GM12878 (cell line): ENCODE results near the gene ATP2C2.

Experiments
- EP300 ChIP-seq, 2 experiments: fragments of 150-350 bp in 1 of 2; IDR thresholded peaks; 2 replicates each; pipeline ENCODE4 v1.6.1; 2011 to 2012; ENCODE audit warnings: low read depth in 2 of 2, low read length in 2 of 2, borderline replicate concordance in 1 of 2, improper control_type of control experiment in 1 of 2, inconsistent platforms in 1 of 2; ENCODE audit not compliant: control insufficient read depth in 1 of 2
- HDAC2 ChIP-seq: fragments of 200-600 bp; sonication (generic); IDR thresholded peaks from 2 replicates; pipeline ENCODE4 v1.6.1; 2017
- HDGF ChIP-seq: fragments of 450-650 bp; IDR thresholded peaks from 2 replicates; pipeline ENCODE4 v1.6.1; 2016; ENCODE audit warnings: antibody characterized with exemption
- RAD51 ChIP-seq: fragments of 450-650 bp; IDR thresholded peaks from 2 replicates; pipeline ENCODE4 v1.6.1; 2016; ENCODE audit warnings: moderate library complexity, mild to moderate bottlenecking, inconsistent platforms
- RCOR1 ChIP-seq: conservative IDR thresholded peaks from 2 replicates; pipeline ENCODE4 v1.6.1; 2012; ENCODE audit warnings: low read depth, low read length, improper control_type of control experiment
- RFX5 ChIP-seq: IDR thresholded peaks from 2 replicates; pipeline ENCODE4 v1.6.1; 2011; ENCODE audit warnings: low read depth, low read length, improper control_type of control experiment
- STAT3 ChIP-seq: IDR thresholded peaks from 2 replicates; pipeline ENCODE4 v1.6.1; 2011; ENCODE audit warnings: low read depth, low read length, improper control_type of control experiment
- TARDBP ChIP-seq: IDR thresholded peaks from 2 replicates; pipeline ENCODE4 v1.6.1; 2016; ENCODE audit warnings: borderline replicate concordance
- TCF7 ChIP-seq: IDR thresholded peaks from 2 replicates; pipeline ENCODE4 v1.6.1; 2014; ENCODE audit warnings: antibody characterized with exemption, borderline replicate concordance
- TF ChIP-seq, protein P1 (sequence below): fragments of 450-650 bp; IDR thresholded peaks from 2 replicates; pipeline ENCODE4 v1.6.1; 2016; ENCODE audit warnings: mild to moderate bottlenecking, moderate library complexity, borderline replicate concordance
- TF ChIP-seq, protein P2 (sequence below), 3 experiments: IDR thresholded peaks in 2 of 3; conservative IDR thresholded peaks in 1 of 3; 2 replicates each; pipeline ENCODE4 v1.5.1; 2011; ENCODE audit warnings: low read depth in 3 of 3, low read length in 3 of 3, mild to moderate bottlenecking in 3 of 3, control low read depth in 2 of 3, moderate library complexity in 2 of 3, inconsistent platforms in 1 of 3, mixed read lengths in 1 of 3; ENCODE audit not compliant: control insufficient read depth in 2 of 3, insufficient read depth in 1 of 3; ENCODE audit errors: extremely low read depth in 1 of 3
- TF ChIP-seq, protein P3 (sequence below): IDR thresholded peaks from 2 replicates; pipeline ENCODE4 v1.6.1; 2012; ENCODE audit warnings: mild to moderate bottlenecking, low read depth, low read length

DNA sequence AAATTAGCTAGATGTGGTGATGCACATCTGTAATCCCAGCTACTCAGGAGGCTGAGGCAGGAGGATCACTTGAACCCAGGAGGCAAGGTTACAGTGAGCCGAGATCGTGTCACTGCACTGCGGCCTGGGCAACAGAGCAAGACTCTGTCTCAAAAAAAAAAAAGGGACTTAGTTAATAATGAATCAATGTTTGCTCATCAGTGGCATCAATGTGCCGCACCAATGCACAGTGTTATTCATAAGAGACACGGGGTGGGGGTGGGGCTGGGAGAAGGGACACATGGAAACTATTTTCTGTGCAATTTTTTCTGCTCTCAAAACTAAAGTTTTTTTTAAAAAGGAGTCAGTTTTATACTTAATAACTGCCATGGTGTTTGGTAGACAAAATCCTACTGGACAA lies 6.8 kb upstream of the ATP2C2 start:
- TF ChIP-seq, protein P1, sequence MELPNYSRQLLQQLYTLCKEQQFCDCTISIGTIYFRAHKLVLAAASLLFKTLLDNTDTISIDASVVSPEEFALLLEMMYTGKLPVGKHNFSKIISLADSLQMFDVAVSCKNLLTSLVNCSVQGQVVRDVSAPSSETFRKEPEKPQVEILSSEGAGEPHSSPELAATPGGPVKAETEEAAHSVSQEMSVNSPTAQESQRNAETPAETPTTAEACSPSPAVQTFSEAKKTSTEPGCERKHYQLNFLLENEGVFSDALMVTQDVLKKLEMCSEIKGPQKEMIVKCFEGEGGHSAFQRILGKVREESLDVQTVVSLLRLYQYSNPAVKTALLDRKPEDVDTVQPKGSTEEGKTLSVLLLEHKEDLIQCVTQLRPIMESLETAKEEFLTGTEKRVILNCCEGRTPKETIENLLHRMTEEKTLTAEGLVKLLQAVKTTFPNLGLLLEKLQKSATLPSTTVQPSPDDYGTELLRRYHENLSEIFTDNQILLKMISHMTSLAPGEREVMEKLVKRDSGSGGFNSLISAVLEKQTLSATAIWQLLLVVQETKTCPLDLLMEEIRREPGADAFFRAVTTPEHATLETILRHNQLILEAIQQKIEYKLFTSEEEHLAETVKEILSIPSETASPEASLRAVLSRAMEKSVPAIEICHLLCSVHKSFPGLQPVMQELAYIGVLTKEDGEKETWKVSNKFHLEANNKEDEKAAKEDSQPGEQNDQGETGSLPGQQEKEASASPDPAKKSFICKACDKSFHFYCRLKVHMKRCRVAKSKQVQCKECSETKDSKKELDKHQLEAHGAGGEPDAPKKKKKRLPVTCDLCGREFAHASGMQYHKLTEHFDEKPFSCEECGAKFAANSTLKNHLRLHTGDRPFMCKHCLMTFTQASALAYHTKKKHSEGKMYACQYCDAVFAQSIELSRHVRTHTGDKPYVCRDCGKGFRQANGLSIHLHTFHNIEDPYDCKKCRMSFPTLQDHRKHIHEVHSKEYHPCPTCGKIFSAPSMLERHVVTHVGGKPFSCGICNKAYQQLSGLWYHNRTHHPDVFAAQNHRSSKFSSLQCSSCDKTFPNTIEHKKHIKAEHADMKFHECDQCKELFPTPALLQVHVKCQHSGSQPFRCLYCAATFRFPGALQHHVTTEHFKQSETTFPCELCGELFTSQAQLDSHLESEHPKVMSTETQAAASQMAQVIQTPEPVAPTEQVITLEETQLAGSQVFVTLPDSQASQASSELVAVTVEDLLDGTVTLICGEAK: no peak
- TF ChIP-seq STAT3 (no peak), TARDBP (no peak), EP300 (IDR thresholded peaks at IDR 0.05; ENCODE audit: borderline replicate concordance in 1 of 2, control insufficient read depth in 1 of 2, low read depth in 2 of 2, low read length in 2 of 2) (no peak), TCF7 (no peak), RCOR1 (no peak), RFX5 (no peak), RAD51 (no peak), HDAC2 (no peak), HDGF (no peak)
- TF ChIP-seq, protein P2, sequence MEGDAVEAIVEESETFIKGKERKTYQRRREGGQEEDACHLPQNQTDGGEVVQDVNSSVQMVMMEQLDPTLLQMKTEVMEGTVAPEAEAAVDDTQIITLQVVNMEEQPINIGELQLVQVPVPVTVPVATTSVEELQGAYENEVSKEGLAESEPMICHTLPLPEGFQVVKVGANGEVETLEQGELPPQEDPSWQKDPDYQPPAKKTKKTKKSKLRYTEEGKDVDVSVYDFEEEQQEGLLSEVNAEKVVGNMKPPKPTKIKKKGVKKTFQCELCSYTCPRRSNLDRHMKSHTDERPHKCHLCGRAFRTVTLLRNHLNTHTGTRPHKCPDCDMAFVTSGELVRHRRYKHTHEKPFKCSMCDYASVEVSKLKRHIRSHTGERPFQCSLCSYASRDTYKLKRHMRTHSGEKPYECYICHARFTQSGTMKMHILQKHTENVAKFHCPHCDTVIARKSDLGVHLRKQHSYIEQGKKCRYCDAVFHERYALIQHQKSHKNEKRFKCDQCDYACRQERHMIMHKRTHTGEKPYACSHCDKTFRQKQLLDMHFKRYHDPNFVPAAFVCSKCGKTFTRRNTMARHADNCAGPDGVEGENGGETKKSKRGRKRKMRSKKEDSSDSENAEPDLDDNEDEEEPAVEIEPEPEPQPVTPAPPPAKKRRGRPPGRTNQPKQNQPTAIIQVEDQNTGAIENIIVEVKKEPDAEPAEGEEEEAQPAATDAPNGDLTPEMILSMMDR (IDR thresholded peaks at IDR 0.05 in 2 of 3, conservative IDR thresholded peaks at IDR 0.05 in 1 of 3; ENCODE audit: control insufficient read depth in 2 of 3, extremely low read depth in 1 of 3, insufficient read depth in 1 of 3, low read depth in 3 of 3, low read length in 3 of 3): no peak
- TF ChIP-seq, protein P3, sequence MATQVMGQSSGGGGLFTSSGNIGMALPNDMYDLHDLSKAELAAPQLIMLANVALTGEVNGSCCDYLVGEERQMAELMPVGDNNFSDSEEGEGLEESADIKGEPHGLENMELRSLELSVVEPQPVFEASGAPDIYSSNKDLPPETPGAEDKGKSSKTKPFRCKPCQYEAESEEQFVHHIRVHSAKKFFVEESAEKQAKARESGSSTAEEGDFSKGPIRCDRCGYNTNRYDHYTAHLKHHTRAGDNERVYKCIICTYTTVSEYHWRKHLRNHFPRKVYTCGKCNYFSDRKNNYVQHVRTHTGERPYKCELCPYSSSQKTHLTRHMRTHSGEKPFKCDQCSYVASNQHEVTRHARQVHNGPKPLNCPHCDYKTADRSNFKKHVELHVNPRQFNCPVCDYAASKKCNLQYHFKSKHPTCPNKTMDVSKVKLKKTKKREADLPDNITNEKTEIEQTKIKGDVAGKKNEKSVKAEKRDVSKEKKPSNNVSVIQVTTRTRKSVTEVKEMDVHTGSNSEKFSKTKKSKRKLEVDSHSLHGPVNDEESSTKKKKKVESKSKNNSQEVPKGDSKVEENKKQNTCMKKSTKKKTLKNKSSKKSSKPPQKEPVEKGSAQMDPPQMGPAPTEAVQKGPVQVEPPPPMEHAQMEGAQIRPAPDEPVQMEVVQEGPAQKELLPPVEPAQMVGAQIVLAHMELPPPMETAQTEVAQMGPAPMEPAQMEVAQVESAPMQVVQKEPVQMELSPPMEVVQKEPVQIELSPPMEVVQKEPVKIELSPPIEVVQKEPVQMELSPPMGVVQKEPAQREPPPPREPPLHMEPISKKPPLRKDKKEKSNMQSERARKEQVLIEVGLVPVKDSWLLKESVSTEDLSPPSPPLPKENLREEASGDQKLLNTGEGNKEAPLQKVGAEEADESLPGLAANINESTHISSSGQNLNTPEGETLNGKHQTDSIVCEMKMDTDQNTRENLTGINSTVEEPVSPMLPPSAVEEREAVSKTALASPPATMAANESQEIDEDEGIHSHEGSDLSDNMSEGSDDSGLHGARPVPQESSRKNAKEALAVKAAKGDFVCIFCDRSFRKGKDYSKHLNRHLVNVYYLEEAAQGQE: no peak
